Testis (tissue), 2 donors: ENCODE measurements around the gene PTPRE.

Source experiments
- CTCF ChIP-seq, 3 experiments: fragments of 450-650 bp in 2 of 3; fragments of 200-600 bp in 1 of 3; sonication (generic) in 1 of 3; IDR thresholded peaks; one replicate each; pipeline ENCODE4 v1.5.1; 2016 to 2019; ENCODE audit warnings: antibody characterized with exemption in 3 of 3, mild to moderate bottlenecking in 2 of 3, moderate library complexity in 1 of 3
- POLR2A ChIP-seq: fragments of 450-650 bp; IDR thresholded peaks from one replicate; pipeline ENCODE4 v1.6.1; 2017; ENCODE audit warnings: antibody characterized with exemption, mild to moderate bottlenecking, moderate library complexity

GRCh38 chr10:127922675-127923366 lies 15.9 kb downstream of the PTPRE start:
- TF ChIP-seq CTCF (IDR thresholded peaks at IDR 0.05) (no peak), POLR2A (no peak)
